Measurements from ENCODE around the gene CNN2.
A peak's percentile ranks its signal among the peaks of the same experiment; 100 is the strongest.

Gene CNN2

GRCh38 chr19:1032264-1032867, 6.0 kb downstream of the CNN2 start:
- no peak for DNase-seq

GRCh38 chr19:1035998-1036621, 9.7 kb downstream of the CNN2 start:
- DNase-seq: no peak

DNA sequence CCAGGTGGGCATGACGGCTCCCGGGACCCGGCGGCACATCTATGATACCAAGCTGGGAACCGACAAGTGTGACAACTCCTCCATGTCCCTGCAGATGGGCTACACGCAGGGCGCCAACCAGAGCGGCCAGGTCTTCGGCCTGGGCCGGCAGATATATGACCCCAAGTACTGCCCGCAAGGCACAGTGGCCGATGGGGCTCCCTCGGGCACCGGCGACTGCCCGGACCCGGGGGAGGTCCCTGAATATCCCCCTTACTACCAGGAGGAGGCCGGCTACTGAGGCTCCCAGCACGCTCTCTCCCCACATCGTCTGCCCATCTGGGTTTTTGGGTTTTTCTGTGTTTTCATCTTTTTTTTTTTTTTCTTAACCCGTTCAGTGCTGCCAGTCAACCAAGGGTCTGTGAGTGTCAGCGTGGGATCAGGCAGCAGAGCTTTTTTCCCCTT, 11.2 kb downstream of the CNN2 start:
- no peak for DNase-seq

DNA sequence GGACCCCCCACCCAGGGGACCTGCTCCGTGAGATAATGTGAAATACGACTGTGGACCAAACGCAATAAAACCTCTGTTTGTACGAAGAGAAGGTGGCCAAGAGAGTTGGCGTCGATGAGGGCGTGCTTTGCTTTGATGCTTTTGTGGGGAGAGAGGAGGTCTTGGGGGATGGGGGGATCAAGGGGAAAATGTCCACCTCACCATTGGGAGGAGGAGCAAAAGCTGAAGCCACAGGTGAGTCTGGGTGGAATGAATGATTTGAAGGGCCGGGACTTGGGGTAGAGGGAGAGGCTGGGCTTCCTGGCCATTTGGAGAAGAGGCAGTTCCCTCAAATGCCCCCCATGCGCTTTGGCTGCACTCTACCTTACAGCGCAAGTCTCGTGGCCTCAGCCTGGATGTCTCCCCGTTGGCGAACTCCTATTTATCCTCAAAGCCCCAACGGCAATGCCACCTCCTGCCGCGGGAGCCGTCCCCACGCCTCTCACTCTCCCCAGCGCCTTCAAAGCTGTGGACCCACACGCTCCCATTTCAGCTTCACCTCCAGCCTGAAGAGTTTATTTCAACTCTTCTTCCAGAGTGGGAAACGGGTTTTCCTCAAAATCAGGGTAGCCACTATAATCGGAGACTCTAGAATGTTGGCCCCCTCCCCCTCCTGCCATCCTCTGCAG, 12.7 kb downstream of the CNN2 start:
- DNase-seq: no peak

GRCh38 chr19:1039646-1040475, 13.5 kb downstream of the CNN2 start, which contains the start of gene ABCA7:
Gene ABCA7 (plus strand): TSS chr19:1040107. CDS start chr19:1041362, 1,255 bp downstream.
- peak; percentile 98 to 99 for DNase-seq

- DNase-seq: peak; percentile 93 to 94
These were observed 14.3 kb downstream of the CNN2 start for GRCh38 chr19:1040476-1041271.

DNA sequence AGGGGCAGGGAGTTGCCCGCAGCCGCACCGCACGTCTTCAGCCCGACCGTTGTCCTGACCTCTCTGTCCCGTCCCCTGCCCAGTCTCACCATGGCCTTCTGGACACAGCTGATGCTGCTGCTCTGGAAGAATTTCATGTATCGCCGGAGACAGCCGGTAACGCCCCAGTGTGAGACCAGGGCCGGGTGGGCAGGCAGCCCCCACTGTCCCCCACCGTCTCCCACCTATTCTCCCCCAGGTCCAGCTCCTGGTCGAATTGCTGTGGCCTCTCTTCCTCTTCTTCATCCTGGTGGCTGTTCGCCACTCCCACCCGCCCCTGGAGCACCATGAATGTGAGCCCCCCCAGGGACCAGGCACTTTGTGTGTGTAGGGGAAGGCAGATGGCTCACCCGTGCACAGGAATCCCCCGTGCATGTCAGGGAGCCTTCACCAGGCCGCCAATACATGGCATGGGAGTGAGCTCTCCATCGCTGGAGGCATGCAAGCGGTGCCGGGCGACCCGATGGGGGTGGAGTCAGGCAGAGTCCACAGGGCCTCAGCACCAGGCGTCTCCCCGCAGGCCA, 14.9 kb downstream of the CNN2 start:
- no peak for DNase-seq

- no peak for DNase-seq
These were observed 15.7 kb downstream of the CNN2 start for GRCh38 chr19:1041835-1042685.

GRCh38 chr19:1042689-1043511, 16.5 kb downstream of the CNN2 start:
- DNase-seq: no peak

GRCh38 chr19:1045247-1045603, 18.8 kb downstream of the CNN2 start:
- peak; percentile 82 to 86 for DNase-seq

GRCh38 chr19:1046117-1046626, 19.8 kb downstream of the CNN2 start:
- DNase-seq: no peak

DNA sequence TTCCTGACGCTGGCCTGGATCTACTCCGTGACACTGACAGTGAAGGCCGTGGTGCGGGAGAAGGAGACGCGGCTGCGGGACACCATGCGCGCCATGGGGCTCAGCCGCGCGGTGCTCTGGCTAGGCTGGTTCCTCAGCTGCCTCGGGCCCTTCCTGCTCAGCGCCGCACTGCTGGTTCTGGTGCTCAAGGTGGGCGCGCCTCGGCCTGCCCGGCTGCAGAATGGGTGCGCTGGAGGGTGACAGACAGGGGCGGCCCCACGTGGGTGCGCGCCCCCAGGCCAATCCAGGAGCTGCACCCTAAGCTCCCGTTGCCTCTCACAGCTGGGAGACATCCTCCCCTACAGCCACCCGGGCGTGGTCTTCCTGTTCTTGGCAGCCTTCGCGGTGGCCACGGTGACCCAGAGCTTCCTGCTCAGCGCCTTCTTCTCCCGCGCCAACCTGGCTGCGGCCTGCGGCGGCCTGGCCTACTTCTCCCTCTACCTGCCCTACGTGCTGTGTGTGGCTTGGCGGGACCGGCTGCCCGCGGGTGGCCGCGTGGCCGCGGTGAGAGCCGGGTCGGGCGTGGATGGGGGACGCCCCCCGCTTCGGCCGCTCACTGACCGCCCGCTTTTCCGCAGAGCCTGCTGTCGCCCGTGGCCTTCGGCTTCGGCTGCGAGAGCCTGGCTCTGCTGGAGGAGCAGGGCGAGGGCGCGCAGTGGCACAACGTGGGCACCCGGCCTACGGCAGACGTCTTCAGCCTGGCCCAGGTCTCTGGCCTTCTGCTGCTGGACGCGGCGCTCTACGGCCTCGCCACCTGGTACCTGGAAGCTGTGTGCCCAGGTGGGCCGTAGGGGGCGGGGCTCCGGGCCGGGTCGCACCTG, 20.7 kb downstream of the CNN2 start:
- no peak for DNase-seq

DNA sequence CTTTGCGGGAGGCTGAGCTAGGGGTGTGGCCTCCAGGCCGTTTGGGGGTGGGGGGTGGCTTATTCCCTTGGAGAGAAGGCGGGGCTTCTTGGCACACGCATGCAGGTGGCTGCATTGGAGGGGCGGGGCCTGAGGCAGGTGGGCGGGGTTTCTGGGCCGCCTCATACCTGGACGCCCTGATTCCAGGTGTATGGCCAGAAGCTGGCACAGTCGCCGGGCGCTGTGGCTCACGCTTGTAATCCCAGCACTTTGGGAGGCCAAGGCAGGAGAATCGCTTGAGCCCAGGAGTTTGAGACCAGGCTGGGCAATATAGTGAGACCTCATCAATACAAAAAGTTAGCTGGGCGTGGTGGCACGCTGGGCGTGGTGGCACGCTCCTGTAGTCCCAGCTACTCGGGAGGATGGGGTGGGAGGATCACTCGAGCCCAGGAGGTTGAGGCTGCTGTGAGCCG, 21.3 kb downstream of the CNN2 start:
- DNase-seq: no peak

DNA sequence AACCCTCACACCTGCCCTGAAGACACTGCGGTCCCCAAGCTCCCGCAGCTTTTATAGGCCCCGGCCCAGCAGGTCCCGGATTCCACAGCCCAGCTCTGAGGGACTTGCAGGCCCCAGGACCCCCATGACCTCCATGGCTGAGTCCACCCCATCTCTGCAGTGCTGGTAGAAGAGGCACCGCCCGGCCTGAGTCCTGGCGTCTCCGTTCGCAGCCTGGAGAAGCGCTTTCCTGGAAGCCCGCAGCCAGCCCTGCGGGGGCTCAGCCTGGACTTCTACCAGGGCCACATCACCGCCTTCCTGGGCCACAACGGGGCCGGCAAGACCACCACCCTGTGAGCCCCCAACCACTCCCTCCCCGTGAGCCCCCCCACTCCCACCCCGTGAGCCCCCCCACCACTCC, 22.7 kb downstream of the CNN2 start:
- DNase-seq: no peak

- DNase-seq: no peak
These were observed 23.4 kb downstream of the CNN2 start for GRCh38 chr19:1049800-1050199.

DNA sequence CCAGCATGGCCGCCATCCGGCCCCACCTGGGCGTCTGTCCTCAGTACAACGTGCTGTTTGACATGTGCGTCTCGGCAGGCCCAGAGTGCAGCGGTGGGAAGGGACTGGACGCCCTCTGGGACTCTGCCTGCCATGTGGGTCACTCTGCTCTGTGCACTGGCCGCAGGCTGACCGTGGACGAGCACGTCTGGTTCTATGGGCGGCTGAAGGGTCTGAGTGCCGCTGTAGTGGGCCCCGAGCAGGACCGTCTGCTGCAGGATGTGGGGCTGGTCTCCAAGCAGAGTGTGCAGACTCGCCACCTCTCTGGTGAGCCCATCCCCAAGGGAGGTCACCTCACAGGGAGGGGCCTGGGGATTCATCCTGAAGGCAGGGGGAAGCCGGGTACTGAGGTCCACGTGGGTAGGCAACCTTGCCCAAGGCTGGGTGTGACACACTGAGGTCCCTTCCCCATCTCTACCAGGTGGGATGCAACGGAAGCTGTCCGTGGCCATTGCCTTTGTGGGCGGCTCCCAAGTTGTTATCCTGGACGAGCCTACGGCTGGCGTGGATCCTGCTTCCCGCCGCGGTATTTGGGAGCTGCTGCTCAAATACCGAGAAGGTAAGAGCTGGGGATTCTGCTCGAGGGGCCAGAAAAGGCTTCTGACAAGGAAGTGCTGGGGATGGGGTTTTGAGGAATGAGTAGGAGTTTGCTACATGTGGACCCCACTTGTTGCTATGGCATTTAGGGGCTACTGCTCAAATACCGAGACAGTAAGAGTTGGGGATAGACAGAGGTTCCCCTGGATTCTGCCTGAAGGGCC, 24.8 kb downstream of the CNN2 start:
- no peak for DNase-seq

DNA sequence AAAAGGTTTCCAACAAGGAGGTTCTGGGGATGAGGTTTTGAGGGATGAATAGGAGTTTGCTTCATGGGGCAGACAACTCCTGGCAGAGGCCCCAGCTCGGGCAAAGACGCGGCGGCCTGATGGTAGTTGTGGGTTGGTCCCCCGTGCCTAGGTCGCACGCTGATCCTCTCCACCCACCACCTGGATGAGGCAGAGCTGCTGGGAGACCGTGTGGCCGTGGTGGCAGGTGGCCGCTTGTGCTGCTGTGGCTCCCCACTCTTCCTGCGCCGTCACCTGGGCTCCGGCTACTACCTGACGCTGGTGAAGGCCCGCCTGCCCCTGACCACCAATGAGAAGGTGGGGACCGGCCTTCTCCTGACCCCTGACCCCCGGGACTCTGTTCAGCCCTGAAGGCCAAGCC, 25.4 kb downstream of the CNN2 start:
- DNase-seq: no peak

DNA sequence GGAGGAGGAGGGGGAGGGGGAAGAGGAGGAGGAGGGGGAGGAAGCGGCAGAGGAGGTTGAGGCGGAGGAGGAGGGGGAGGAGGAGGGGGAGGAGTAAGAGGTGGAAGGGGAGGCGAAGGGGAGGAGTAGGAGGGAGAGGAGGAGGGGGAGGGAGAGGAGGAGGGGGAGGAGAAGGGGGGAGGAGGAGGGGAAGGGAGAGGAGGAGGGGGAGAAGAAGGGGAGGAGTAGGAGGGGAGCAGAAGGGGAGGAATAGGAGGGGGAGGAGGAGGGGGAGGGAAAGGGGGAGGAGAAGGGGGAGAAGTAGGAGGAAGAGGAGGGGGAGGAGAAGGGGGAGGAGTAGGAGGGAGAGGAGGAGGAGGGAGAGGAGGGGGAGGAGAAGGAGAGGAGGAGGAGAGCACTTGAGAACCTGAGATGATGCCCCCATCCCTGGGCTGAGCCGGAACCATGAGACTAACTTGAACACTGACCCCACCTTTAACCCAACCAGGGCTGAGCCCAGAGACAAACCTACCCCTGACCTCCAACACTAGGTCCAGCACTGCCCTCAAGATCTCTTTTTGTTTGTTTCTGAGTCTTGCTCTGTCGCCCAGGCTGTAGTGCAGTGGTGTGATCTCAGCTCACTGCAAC, 26.1 kb downstream of the CNN2 start:
- DNase-seq: no peak
